NB4 (cell line): ENCODE results near the gene AFF3.

Experiments used
- DNase-seq: peaks from one replicate; pipeline ENCODE4 v3.0.0; 2010; ENCODE audit warnings: low read depth
- H3K4me3 ChIP-seq: one replicate; pipeline ENCODE4 v1.5.1; 2011; ENCODE audit warnings: mild to moderate bottlenecking, low read depth, low read length, moderate library complexity
- CTCF ChIP-seq: IDR thresholded peaks from one replicate; pipeline ENCODE4 v1.5.1; 2012; ENCODE audit warnings: low read depth, low read length
- MYC ChIP-seq: IDR thresholded peaks from 2 replicates; pipeline ENCODE4 v1.6.1; 2011; ENCODE audit warnings: low read depth, low read length
- POLR2A ChIP-seq: IDR thresholded peaks from 2 replicates; pipeline ENCODE4 v1.6.1; 2011; ENCODE audit warnings: mild to moderate bottlenecking; ENCODE audit not compliant: insufficient read length; ENCODE audit errors: extremely low read depth
- TF ChIP-seq, protein P1 (sequence below): IDR thresholded peaks from 2 replicates; pipeline ENCODE4 v1.6.1; 2011; ENCODE audit warnings: low read depth, low read length

Gene AFF3

GRCh38 chr2:99722476-99722875 lies 419.9 kb downstream of the AFF3 start:
- H3K4me3 ChIP-seq, result no peak overlapping the region
- TF ChIP-seq CTCF (no peak), POLR2A (no peak)
- TF ChIP-seq, protein P1, sequence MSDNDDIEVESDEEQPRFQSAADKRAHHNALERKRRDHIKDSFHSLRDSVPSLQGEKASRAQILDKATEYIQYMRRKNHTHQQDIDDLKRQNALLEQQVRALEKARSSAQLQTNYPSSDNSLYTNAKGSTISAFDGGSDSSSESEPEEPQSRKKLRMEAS, result no peak
- DNase-seq, result no peak

GRCh38 chr2:99719102-99719501 lies 423.3 kb downstream of the AFF3 start:
- DNase-seq, result no peak
- TF ChIP-seq MYC (no peak), POLR2A (no peak), CTCF (no peak)
- TF ChIP-seq, protein P1, result no peak
- no peak overlapping the region for H3K4me3 ChIP-seq

- no peak overlapping the region for H3K4me3 ChIP-seq
- no peak for DNase-seq
- TF ChIP-seq CTCF (no peak), POLR2A (no peak), MYC (no peak)
- TF ChIP-seq, protein P1, result no peak
Measured at GRCh38 chr2:99715956-99716355, 426.4 kb downstream of the AFF3 start.

DNA sequence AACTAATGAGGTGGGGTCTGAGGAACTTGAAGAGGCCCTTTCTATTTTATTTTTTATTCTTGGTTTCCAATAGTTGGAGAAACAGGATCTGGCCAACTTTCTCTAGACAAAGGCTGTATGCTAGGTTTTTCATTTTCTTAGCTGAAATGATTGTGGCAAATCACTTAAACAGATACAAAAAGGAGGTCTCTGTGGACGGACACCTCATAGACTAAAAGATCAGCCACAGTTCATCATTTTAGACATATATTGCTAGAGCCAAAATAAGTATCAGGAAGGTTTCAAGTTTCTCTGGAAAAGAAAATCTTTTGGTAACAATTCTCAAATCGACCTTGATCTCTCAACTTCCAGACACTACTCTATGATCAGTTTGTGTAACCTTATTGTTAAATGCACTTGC lies 428.0 kb downstream of the AFF3 start:
- no peak for TF ChIP-seq POLR2A
- no peak for DNase-seq
- H3K4me3 ChIP-seq, result no peak overlapping the region

DNA sequence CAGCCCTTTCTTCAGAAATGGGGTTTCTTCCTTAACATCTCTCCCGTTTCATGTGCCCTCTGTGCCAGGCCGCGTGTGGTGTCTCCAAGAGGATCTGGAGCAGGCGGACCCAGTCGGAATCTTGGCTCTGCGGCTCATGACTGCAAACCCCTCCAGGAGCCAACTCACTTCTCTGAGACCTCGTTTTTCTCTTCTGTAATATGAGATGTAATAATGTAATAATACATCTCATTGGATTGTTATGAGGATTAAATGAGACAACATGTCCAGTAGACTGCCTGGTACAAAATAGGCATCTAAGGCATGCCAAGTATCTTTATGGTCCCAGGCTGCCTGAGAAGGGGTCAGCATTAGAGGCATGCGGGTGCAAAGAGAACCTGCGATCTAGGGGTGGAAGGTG lies 431.2 kb downstream of the AFF3 start:
- TF ChIP-seq, protein P1, result no peak
- TF ChIP-seq POLR2A (no peak), MYC (no peak), CTCF (no peak)
- no peak overlapping the region for H3K4me3 ChIP-seq
- no peak for DNase-seq

DNA sequence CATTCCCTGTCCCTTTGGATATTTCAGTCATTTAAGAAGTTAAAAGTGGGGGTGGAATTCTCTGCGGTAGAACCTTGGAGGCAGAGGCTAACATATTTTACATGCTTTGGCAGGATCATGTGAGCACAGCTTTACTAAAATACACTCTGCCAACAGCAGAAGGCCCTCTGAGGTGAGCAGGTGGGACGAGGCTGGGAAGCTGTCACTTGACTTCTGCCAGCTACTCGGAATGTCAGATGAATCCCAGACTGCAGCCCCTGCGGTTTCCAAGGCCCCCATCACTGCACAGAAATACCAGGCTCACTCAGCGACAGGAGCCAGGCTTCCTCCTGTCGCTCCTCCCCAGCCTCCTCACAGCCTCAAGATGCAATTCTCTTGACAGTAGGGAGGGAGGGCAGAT lies 431.7 kb downstream of the AFF3 start:
- no peak overlapping the region for H3K4me3 ChIP-seq
- no peak for DNase-seq
- TF ChIP-seq, protein P1, result no peak
- no peak for TF ChIP-seq MYC

DNA sequence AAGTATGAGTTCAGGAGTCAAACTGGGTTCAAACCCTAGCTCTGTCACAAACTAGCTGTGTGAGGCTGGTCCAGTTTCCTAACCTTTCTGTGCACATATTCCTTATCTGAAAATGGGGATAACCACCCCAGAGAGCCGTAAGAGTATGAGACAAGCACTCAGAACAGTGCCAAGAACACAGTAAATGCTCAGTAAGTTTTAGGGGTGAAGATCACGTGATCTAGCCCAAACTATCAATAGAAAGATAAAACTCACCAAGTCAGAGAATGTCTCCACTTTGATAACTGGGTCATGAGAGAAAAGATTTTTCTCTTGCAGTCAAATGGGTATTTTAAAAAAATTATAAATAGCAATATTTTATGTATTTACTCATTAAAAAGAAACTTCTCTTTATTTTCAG lies 433.2 kb downstream of the AFF3 start:
- H3K4me3 ChIP-seq, result no peak overlapping the region
- DNase-seq, result no peak
- TF ChIP-seq MYC, result no peak
- TF ChIP-seq POLR2A, result no peak
- TF ChIP-seq, protein P1, result no peak
- TF ChIP-seq CTCF, result no peak
